Embryonic facial prominence (tissue), 1 donor: ENCODE results near the gene CP.
A peak's percentile ranks its signal among the peaks of the same experiment; 100 is the strongest.
"Not testable (repeated sequence)": the region's sequence is repeated elsewhere in the genome, so short reads cannot be mapped to it uniquely, and the experiment has no call there.

Experiments used
- DNase-seq: peaks from one replicate; pipeline ENCODE4 v3.0.0-alpha.2; 2016; ENCODE audit errors: extremely low spot score

CP gene

GRCh38 chr3:149221783-149222517, at the start of gene CP:
TSS of gene CP (minus strand) at chr3:149221829. CDS start at chr3:149221792, 37 bp downstream.
- DNase-seq = no peak

- DNase-seq = no peak
These were observed 48.6 kb upstream of the CP start for GRCh38 chr3:149270180-149270579.

GRCh38 chr3:149269687-149270086, 48.1 kb upstream of the CP start:
- no peak for DNase-seq

GRCh38 chr3:149267565-149267964, 45.9 kb upstream of the CP start:
- no peak for DNase-seq

GRCh38 chr3:149266736-149267135, 45.1 kb upstream of the CP start:
- DNase-seq = peak; percentile 73

GRCh38 chr3:149263856-149264255, 42.2 kb upstream of the CP start:
- DNase-seq = no peak

GRCh38 chr3:149258714-149259113, 37.1 kb upstream of the CP start:
- DNase-seq = no peak

GRCh38 chr3:149258298-149258697, 36.7 kb upstream of the CP start:
- DNase-seq = no peak

- DNase-seq = no peak
These were observed 30.6 kb upstream of the CP start for GRCh38 chr3:149252272-149252671.

- no peak for DNase-seq
These were observed 29.6 kb upstream of the CP start for GRCh38 chr3:149251186-149251585.

GRCh38 chr3:149247929-149248691, 26.5 kb upstream of the CP start:
- no peak for DNase-seq

- no peak for DNase-seq
These were observed 25.5 kb upstream of the CP start for GRCh38 chr3:149247008-149247710.

- no peak for DNase-seq
These were observed 24.3 kb upstream of the CP start for GRCh38 chr3:149245738-149246451.

GRCh38 chr3:149243540-149243939, 21.9 kb upstream of the CP start:
- no peak for DNase-seq

GRCh38 chr3:149239357-149239936, 17.8 kb upstream of the CP start:
- DNase-seq = no peak

GRCh38 chr3:149238268-149238667, 16.6 kb upstream of the CP start:
- not testable (repeated sequence) for DNase-seq

- DNase-seq = no peak
These were observed 14.2 kb upstream of the CP start for GRCh38 chr3:149235599-149236424.

- no peak for DNase-seq
These were observed 13.1 kb upstream of the CP start for GRCh38 chr3:149234671-149235245.

GRCh38 chr3:149233323-149233722, 11.7 kb upstream of the CP start:
- no peak for DNase-seq

- DNase-seq = no peak
These were observed 10.2 kb upstream of the CP start for GRCh38 chr3:149231871-149232270.
